CD4-positive, alpha-beta T cell treated with Interleukin-1 beta for 1 hour (primary cell): ENCODE data around the gene SFT2D1.
"Not testable (repeated sequence)": the region's sequence is repeated elsewhere in the genome, so short reads cannot be mapped to it uniquely, and the experiment has no call there.

Experiments used
- DNase-seq, 2 donors: peaks; one replicate each; pipeline ENCODE4 v3.0.0-alpha.2; 2020 to 2022

SFT2D1 gene

DNA sequence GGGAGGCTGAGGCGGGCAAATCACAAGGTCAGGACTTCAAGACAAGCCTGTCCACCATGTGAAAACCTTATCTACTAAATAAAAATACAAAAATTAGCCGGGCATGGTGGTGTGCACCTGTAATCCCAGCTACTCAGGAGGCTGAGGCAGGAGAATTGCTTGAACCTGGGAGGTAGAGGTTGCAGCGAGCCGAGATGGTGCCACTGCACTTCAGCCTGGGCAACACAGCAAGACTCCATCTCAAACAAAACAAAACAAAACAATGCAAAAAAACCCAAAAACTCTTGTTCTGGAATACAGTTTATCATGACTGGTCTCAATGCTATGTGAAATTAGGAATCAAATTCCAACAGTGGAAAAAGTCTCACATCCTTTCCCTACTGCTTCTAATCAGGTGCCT lies 20.1 kb upstream of the SFT2D1 start:
- DNase-seq = not testable (repeated sequence)

DNA sequence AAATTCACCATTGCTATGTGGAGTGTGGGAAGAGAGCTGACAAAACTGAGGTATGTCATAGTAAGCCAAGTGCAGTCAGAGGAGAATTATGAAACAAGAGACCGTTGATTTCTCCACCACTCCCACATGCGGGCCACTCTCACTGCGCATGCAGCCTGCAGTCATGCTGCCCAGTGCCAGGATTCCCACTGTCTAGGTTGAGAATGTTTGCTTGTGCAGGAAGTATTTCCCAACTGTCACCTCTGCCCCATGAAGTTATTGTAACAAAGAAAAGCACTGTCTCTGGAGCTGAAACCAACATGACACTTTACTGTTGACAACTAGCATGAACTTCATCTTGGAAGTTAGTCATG lies 18.7 kb upstream of the SFT2D1 start:
- no peak for DNase-seq

DNA sequence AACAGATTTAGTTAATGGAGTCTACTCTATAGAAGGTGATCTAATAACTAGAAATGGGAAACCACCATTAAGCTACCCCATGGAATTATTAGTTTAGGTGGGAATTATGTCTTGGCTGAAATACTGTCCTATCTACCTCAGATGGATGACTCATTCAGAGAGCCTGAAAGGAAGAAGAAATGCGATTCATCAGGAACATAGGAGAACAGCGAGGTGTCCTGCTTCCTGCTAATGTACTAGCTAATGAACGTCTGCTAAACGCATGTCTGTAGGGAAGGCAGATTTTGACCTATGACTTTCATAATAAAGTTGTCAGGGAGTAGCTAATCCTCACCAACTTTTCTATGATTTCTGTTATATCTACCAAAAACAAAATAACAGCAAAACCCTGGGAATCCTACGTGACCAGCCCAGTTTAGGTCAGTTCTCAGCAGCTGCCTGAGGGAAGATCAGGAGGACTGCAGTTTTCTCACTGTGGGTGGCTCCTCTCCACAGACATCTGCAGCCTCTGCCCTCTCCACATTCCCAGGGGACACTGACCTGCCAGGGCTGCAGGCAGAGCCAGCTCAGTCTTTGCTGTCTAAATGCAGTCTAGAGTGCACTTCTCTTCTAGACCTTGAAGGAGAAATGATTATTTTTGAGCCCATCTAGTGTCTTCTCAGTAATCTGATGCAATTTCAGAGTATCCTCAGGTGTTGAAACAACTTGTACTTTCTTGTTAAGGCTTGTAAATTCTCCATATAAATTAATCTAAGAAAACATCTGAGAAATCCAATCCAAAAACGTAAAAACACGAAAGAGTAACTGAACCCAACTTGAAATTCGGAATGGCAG lies 18.1 kb upstream of the SFT2D1 start:
- DNase-seq = no peak

DNA sequence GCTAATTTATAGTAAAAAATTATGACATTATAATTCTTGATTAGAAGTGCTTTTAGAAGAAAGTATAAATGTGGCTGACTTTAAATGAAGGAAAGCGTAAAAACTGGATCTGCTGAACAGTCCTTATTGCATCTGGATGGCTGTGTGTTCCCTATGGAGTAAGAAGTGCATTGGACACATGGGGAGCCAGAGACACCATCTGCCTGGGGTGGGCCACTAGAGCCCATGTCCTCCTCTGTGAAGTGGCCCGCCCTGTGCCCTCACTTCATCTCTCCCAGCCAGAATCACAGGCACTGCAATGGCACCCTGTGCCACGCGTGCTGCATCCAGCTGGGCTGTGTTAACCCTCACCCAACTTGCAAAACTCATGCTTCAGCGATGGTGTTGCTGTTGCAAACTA lies 13.2 kb upstream of the SFT2D1 start:
- DNase-seq = no peak

DNA sequence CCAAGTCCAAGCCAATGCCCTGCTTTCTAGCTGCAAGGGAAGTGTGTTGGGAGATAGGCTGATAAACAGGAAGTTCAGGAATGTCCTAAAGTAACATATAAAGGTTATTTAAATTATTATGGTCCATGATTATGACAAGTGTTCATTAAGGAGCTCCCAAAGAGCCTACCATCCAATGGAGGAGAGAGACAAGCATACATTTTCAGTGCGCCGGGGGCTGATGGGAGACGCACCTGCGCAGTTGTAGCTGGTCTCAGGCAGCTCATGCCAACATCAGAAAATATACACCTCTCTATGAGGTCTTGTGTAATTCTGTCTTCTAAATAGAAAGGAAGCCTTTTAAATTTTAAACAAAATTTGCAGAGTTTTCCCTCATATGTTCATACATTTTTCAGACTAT lies 12.6 kb upstream of the SFT2D1 start:
- DNase-seq = no peak

DNA sequence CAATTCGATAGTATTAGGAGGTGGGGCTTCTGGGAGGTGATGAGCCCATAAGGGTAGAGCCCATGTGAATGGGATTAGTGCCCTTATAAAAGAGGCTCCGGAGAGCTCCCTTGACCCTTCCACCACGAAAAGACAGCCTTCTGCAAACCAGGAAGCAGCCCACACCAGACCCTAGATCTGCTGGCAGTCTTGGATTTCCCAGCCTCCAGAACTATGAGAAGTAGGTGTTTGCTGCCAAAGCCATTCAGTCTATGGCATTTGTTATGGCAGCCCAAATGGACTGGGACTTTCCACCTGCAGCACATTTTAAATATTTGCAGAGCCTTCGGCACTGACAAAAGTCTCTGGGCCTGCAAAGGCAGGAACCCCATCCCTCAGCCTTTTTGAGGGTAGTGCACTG lies 11.8 kb upstream of the SFT2D1 start:
- no peak for DNase-seq

DNA sequence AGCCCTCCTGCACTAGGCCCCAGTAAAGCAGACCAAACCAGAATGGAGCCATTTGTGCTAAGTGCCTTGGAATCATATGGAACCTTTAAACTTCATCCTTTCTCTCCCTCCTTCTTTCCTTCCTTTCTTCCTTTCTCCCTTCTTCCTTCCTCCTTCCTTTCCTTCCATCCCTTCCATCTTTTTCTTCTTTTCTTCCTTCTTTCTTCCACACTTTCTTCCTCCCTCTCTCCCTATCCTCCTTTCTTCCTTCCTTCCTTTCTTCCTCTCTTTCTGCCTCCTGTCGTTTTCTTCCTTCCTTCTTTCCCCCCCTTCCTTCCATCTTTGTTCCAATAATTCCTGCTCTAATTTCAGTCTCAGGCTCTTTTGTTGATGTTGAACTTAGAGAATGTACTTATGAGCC lies 11.2 kb upstream of the SFT2D1 start:
- DNase-seq = no peak

DNA sequence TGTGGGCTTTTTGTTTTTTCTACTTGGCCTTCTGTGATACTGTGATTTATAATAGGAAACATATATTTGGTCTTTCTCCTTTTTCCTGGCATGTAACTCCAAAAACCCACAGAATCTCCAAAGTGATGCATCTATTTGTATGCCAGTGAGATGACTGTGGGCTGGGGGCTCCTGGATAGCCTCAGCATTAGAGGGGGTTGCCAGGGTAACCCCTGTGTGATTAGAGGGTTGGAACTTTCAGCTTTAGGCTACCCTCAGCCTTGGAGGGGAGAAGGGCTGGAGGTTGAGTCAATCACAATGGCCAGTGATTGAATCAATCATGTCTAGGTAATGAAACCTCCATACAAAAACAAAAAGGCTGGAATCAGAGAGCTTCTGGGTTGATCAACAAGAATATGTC lies 10.6 kb upstream of the SFT2D1 start:
- no peak for DNase-seq

DNA sequence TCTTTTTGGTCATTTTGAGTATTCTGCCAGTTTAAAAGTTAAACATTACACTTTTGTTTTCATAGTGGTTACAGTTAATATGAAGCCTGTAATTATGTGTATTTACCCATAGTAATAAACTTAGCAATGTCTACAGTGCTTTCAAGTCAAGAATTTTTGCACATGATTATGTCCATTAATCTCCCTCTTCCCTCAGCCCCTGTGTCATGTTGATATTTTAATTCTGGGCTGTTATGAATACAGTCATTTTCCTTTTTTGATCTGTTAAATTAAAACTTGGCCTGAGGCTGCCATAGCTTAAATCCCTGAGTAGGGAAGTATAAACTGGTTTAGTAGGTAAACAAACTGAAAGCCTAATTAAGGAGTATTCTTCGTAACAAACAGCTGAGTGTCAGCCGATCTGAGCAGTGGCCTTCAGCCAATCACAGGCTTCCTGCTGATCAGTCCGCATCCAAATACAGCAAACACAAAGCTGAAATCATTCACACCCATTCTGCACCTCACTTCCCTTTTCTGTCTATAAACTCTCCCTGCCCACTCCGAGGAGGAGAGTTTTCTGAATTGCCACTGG lies 9.5 kb upstream of the SFT2D1 start:
- DNase-seq = peak in 1 of 2 donors; percentile 51

DNA sequence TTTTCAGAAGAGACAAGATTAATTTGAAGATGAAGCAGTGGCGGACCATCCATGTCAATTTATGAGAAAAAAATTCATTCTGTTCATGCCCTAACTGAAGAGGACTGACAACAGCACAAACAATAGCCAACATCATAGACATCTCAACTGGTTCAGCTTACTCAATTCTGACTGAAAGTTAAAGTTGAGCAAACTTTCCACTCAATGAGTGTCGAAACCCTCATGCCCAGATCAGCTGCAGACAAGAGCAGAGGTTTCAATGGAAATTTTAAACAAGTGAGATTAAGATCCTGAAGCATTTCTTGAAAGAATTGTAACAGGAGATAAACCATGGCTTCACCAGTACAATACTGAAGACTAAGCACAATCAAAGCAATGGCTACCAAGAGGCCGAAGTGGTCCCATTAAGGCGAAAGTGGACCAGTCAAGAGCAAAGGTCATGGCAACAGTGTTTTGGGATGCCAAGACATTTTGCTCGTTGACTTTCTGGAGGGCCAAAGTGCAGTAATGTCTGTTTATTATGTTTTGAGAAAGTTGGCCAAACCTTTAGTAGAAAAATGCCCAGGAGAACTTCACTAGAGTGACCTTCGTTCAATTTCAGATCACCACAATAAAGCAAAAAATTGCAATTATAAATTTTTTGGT lies 6.1 kb upstream of the SFT2D1 start:
- DNase-seq = no peak

DNA sequence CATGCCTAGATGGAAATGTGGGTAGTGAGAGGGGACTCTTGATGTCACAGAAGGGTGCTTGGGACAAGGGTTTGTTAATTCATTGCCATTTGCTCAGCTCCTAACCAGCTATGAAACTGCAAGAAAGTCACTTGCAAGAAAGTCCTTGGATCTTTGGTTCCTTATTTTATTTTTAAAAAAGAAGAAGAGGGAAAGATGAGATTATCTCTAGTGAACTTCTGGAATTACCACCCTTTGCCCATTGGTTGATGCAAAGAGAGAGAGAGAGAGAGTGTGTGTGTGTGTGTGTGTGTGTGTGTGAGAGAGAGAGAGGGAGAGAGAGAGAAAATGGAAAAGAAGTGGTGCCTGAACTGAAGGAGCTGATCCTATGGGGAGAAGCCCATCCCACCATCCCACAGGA lies 4.6 kb upstream of the SFT2D1 start:
- DNase-seq = no peak

DNA sequence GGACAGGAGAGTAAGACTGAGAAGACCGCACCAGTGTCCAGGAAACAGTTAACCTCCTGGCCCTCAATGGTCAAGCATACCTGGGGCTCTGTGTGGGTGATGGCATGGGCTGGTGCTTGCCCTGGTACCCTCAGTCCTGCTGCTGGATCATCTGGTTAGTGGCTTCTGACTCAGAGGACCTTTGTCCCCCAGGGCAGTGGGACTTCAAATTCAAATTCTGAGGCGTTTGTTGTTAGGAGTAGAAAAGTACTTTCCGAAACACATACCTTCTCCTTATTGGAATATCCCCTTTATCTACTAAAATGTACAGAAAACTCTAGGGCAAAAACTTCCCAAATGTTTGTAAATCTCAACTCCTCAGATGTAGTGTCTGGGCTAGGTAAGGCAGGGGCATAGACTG lies 4.1 kb upstream of the SFT2D1 start:
- DNase-seq = no peak

DNA sequence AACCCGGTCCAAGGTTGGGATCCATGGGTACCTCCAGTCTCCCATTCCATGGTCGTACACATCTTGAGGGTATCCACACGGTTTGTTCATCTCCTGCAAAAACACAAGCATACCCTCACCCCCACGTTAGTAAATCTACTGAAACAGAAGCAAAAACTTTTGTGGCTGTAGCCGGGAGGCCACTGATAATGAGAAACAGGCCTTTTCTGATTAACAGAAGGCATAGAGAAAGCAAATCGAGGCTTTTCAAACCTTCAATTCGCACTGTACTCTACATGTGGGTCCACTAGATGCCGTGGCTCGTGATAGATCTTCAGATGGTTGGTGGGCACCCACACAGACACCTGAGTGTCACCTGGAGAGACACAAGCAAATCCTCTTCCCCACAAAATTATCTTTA lies 3.3 kb upstream of the SFT2D1 start:
- not testable (repeated sequence) for DNase-seq

DNA sequence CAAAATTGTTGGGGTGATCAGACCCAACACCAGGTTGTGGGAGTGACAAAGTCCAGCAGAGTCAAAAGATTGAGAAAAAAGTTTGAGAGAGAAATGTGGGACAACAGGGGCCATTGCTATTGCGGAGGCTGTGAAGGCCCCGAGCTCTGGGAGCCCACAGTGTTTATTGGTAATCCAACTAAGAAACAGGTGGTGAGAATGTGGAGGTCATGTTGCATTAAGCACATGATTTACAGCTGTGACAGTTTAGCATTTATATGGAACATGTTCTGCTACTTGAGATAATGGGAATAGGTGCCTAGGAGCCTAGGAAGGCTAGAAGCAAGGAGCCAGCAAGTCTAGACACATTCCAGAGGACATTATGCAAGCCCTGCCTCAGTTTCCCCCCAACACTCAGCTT lies 2.6 kb upstream of the SFT2D1 start:
- not testable (repeated sequence) for DNase-seq

DNA sequence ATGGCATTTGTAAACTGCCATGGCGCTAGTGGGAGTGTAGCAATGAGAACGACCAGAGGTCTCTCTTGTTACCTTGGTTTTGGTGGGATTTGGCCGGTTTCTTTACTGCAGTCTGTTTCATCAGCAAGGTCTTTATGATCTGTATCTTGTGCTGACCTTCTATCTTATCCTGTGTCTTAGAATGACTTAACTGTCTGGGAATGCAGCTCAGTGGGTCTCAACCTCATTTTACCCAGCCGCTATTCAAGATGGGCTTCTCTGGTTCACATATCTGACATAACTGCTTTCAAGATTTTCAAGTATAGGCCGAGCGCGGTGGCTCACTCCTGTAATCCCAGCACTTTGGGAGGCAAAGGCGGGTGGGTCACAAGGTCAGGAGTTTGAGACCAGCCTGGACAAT lies 1.9 kb upstream of the SFT2D1 start:
- DNase-seq = no peak

DNA sequence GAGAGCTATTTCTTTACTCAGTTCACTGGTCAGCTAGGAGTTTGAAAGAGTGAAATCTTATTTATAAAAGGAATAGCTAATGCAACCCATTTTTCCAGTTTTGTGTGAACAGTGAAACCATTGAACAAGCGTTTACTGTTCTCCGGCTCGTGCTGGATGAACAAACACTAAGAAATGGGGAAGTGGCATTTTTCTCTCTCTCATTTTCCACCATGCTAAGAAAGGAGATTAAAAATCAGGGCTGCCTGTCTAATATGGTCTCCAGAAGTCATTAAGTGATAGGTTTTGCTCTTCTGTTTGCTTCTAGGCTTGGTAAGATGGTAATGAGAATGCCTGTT lies 774 bp upstream of the SFT2D1 start:
- no peak for DNase-seq

DNA sequence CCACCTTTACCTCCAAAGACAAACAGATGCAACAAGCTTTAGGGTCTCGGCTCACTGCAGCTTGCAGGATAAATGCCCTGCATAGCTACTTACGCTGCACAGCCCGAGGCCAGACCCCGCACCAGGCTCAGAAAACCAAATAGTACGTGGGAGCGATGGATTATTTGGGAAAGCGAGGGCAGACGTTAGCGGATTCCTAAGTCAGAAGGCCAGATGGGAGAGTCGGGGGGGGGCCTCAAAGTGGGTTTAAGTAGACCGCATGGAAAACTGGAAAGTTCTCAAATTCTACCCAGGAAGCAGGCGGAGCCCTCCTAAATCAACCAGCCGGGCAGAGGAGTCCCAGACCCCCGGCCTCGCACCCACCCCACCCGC lies 382 bp downstream of the SFT2D1 start:
- DNase-seq = no peak

DNA sequence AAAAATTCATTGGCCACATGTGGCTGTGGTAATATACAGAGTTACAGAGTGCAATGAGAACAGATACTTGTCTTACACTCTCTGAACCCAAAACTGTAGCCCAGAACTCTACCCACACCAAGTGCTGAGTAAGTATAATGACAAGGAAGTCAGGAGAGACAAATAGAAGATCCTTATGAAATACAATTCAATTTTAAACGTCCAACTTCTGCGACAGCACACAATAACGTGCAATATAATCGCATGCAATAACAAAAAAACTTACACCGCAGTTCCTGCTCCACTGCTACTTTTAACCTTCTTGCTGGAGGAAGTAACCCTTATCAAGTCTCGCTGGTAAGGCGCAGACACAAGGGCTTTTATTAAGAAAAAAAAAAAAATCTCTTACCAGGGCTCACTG lies 881 bp downstream of the SFT2D1 start:
- peak in 1 of 2 donors; percentile 34 for DNase-seq

DNA sequence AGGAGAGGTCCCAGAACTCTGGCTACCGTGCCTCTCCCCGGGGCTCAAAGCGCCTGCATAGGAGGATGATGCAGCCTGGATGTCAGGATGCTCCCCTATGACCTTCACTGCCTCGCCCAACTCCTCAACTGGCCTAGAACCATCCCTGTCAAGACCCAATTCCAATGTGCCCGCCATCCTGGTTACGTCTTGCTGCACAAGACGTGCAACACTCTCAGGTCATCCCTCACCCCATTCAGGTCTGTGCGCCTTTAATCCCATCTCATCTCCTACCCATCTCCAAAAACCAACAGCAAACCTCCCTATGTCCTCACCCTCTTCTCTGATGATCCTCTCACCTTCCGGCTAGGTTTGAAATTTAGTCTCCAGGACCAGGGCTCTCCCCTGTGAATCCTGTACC lies 3.5 kb downstream of the SFT2D1 start:
- DNase-seq = no peak

DNA sequence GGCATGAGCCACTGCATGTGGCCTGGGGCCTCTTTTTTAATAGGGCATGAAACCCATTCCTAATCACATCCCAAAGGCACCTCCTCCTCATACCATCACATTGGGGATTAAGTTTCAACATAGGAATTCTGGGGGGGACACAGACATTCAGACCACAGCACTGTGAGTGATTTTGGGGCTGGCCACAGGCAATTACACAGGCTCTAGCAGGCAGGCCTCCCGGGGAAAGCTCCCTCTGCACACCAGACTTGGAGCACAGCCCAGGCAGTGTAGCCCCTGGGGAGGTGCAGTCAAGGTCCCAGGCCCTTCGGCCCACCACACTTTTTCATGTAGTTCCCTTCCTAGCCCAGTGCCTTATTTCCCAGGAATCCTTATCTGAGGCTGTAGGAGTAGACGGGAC lies 5.5 kb downstream of the SFT2D1 start:
- no peak for DNase-seq

DNA sequence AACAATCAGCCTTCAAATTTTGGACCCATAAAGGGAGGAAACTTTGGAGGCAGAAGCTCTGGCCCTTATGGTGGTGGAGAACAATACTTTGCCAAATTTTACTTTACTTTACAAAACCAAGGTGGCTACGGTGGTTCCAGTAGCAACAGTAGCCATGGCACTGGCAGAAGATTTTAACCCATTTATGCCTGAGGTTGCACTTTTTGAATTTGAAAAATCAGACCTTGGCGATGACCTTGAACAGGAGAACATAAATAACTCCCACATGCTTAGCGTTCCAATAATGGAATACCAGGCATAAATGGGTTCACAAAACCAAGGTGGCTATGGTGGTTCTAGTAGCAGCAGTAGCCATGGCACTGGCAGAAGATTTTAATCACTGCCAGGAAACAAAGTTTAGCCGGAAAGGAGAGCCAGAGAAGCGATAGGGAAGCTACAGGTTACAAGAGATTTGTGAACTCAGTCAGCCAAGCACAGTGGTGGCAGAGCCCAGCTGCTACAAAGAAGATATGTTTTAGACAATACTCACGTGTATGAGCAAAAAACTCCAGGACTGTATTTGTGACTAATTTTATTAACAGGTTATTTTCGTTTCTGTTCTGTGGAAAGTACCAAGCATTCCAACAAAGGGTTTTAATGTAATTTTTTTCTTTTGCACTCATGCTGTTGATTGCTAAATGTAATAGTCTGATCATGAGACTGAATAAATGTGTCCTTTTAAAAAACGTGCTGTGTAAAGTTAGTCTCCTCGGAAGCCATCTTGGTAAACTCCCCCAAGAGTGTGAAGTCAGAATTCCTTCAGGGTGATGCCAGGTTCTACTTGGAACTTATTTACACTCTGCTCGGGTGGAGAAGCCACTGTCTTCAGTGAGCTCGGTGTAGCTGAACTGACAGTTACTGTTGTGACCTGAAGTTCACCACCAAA lies 6.7 kb downstream of the SFT2D1 start:
- DNase-seq = no peak

DNA sequence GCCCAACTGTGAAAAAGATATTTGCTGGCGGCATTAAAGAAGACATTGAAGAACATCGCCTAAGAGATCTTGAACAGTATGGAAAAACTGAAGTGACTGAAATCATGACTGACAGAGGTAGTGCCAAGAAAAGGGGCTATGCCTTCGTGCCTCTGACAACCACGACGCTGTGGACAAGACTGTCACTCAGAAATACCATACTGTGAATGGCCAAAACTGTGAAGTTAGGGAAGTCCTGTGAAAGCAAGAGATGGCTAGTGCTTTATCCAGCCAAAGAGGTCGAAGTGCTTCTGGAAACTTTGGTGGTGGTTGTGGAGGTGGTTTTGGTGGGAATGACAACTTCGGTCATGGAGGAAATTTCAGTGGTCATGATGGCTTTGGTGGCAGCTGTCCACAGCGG lies 7.5 kb downstream of the SFT2D1 start:
- no peak for DNase-seq

DNA sequence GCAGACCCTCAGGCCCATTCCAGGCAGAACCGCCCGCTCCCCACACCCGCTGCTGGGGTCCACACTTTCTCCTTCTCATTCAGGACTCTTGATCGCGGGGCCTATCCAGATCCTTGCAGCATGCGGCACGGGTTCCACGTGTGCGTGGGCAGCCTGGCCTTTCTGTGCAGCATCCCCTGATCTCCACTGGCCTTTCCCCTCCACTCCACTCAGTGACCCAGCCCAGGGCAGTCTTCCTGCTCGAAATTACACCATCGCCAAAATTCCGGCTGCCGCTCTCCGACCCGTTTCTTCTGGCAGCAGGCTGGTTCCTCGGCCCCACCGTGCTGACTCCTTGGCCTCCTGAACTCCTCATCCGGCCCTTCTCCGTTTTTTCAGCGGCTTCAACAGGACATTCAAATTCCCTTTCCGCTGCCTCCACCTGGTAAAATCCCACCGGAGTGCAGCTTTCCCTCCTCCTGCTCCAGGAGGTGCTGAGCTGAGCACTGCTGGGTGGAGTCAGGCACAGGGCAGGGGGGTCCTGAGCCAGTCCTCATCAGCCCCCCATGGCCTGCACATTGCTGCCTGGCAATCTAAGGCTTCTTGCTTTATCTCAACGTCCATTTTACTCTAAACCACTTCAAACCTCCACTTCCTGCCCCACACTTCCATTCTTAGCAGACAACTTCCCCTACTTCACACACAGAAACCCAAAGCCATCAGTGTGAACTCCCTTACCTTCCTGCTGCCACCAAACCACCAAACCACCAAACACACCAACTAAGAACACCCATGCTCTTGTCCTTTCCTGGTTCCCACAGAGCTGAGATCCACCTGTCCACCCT lies 9.0 kb downstream of the SFT2D1 start:
- DNase-seq = peak; percentile 36 to 54
